ENCODE data around the gene SLC25A18.

Gene SLC25A18

DNA sequence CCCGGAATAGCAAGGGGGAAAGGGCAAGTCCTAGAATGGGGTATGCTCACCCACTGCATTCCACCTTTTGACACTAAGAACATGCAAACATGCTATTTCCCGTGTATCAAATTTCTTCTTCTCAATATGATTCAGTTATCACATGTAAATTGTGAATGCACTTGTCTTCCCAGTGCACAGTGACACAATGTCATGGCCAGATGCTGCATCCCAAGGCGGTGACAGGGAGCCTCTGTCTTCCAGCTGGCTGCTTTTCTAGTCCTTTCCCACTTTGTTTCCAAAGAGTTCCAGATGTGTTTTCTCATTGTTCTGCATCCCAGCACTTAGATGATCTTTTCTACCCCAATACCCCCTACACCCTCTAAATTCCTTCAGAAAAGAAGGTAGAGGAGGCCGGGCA lies 12.4 kb downstream of the SLC25A18 start:
- Histone ChIP-seq H3K18ac (ENCODE audit: low read length) (no peak overlapping the region), H4K91ac (ENCODE audit: low read depth, low read length, poor library complexity) (no peak overlapping the region), H3K4me1 (ENCODE audit: control insufficient read depth in 2 of 2, insufficient read depth in 1 of 2, low read depth in 1 of 2, low read length in 2 of 2) (peaks cover 11 to 14% of the 10 kb centered on the region in 2 donors), H3K9ac (ENCODE audit: low read depth, low read length, poor library complexity) (no peak overlapping the region), H2BK15ac (ENCODE audit: low read length) (no peak overlapping the region), H3K23ac (ENCODE audit: low read depth, low read length, poor library complexity) (no peak overlapping the region), H3K79me1 (ENCODE audit: low read depth, low read length) (no peaks in the 10 kb centered on the region), H3K4me2 (ENCODE audit: insufficient read depth, low read length, poor library complexity, severe bottlenecking) (no peak overlapping the region), H3K14ac (ENCODE audit: low read length) (no peak overlapping the region), H3K36me3 (replicated peaks in 1 of 2; ENCODE audit: control insufficient read depth in 2 of 2, insufficient read depth in 2 of 2, low read length in 2 of 2) (no peaks in the 10 kb centered on the region), H2BK120ac (ENCODE audit: low read depth, low read length) (no peak overlapping the region), H2AK5ac (ENCODE audit: low read depth, low read length) (no peak overlapping the region), H3K4ac (ENCODE audit: low read length) (no peak overlapping the region), H3K27me3 (ENCODE audit: control insufficient read depth in 3 of 3, insufficient read depth in 3 of 3, low read depth in 1 of 3, low read length in 3 of 3) (no peaks in the 10 kb centered on the region), H4K8ac (ENCODE audit: low read depth, low read length) (no peak overlapping the region), H2BK12ac (ENCODE audit: low read length) (no peak overlapping the region), H3K27ac (replicated peaks; ENCODE audit: low read length) (no peak overlapping the region), H2AFZ (ENCODE audit: low read length) (no peak overlapping the region), H2BK5ac (ENCODE audit: low read length) (no peak overlapping the region), H3K4me3 (ENCODE audit: low read length in 2 of 2) (no peak overlapping the region), H3K9me3 (replicated peaks in 1 of 2; ENCODE audit: control insufficient read depth in 2 of 2, insufficient read depth in 1 of 2, low read depth in 1 of 2, low read length in 2 of 2) (no peaks in the 10 kb centered on the region)
- no peak for DNase-seq (ENCODE audit: low spot score)
- WGBS, 2 donors (ENCODE audit: extremely low coverage in 2 of 2, insufficient read length in 2 of 2, insufficient replicate concordance in 1 of 2), result no CpG with 5 or more reads among the region's 4 CpGs

DNA sequence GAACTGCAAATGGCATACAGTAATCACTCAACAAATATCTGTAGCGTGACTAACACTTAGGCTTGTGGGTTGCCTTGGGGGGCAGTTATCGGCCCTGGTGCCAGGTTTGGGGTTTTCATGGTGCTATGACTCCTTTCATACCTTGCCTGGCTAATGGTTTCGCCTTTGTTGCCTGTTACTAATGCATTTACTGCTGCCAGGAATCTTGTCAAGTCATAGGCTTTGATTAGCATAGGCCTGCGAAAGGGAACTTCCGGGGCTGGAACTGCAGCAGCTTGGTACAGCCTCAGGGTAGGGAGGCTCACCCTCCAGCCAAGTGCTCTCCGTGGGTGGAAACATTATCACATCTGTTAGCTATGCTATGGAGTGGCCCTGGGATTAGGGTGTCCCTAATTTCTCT lies 13.2 kb downstream of the SLC25A18 start:
- H2AK5ac ChIP-seq (ENCODE audit: low read depth, low read length), result no peak overlapping the region
- H4K8ac ChIP-seq (ENCODE audit: low read depth, low read length), result no peak overlapping the region
- H3K4me3 ChIP-seq (ENCODE audit: low read length in 2 of 2), result no peak overlapping the region
- H3K27ac ChIP-seq (replicated peaks; ENCODE audit: low read length), result no peak overlapping the region
- no peak overlapping the region for H2BK120ac ChIP-seq (ENCODE audit: low read depth, low read length)
- H3K23ac ChIP-seq (ENCODE audit: low read depth, low read length, poor library complexity), result no peak overlapping the region
- H3K4ac ChIP-seq (ENCODE audit: low read length), result no peak overlapping the region
- no peak overlapping the region for H3K4me2 ChIP-seq (ENCODE audit: insufficient read depth, low read length, poor library complexity, severe bottlenecking)
- no peaks in the 10 kb centered on the region for H3K79me1 ChIP-seq (ENCODE audit: low read depth, low read length)
- no peaks in the 10 kb centered on the region for H3K27me3 ChIP-seq (ENCODE audit: control insufficient read depth in 3 of 3, insufficient read depth in 3 of 3, low read depth in 1 of 3, low read length in 3 of 3)
- H2BK15ac ChIP-seq (ENCODE audit: low read length), result no peak overlapping the region
- H3K18ac ChIP-seq (ENCODE audit: low read length), result no peak overlapping the region
- H3K9me3 ChIP-seq (replicated peaks in 1 of 2; ENCODE audit: control insufficient read depth in 2 of 2, insufficient read depth in 1 of 2, low read depth in 1 of 2, low read length in 2 of 2), result no peaks in the 10 kb centered on the region
- no CpG with 5 or more reads among the region's 6 CpGs for WGBS, 2 donors (ENCODE audit: extremely low coverage in 2 of 2, insufficient read length in 2 of 2, insufficient replicate concordance in 1 of 2)
- H3K4me1 ChIP-seq (ENCODE audit: control insufficient read depth in 2 of 2, insufficient read depth in 1 of 2, low read depth in 1 of 2, low read length in 2 of 2), result peaks cover 8 to 11% of the 10 kb centered on the region in 2 donors
- no peak for DNase-seq (ENCODE audit: low spot score)
- H4K91ac ChIP-seq (ENCODE audit: low read depth, low read length, poor library complexity), result no peak overlapping the region
- H3K9ac ChIP-seq (ENCODE audit: low read depth, low read length, poor library complexity), result no peak overlapping the region
- no peak overlapping the region for H2BK5ac ChIP-seq (ENCODE audit: low read length)
- no peak overlapping the region for H3K14ac ChIP-seq (ENCODE audit: low read length)
- no peaks in the 10 kb centered on the region for H3K36me3 ChIP-seq (replicated peaks in 1 of 2; ENCODE audit: control insufficient read depth in 2 of 2, insufficient read depth in 2 of 2, low read length in 2 of 2)
- H2BK12ac ChIP-seq (ENCODE audit: low read length), result no peak overlapping the region
- peak overlapping the region; percentile 18 for H2AFZ ChIP-seq (ENCODE audit: low read length)

GRCh38 chr22:17578136-17578754 lies 14.9 kb downstream of the SLC25A18 start:
- Histone ChIP-seq H2AK5ac (ENCODE audit: low read depth, low read length) (no peak overlapping the region), H3K79me1 (ENCODE audit: low read depth, low read length) (no peaks in the 10 kb centered on the region), H4K8ac (ENCODE audit: low read depth, low read length) (no peak overlapping the region), H2BK15ac (ENCODE audit: low read length) (no peak overlapping the region), H2BK5ac (ENCODE audit: low read length) (no peak overlapping the region), H2BK120ac (ENCODE audit: low read depth, low read length) (no peak overlapping the region), H3K4me1 (ENCODE audit: control insufficient read depth in 2 of 2, insufficient read depth in 1 of 2, low read depth in 1 of 2, low read length in 2 of 2) (peaks cover 8 to 11% of the 10 kb centered on the region in 2 donors), H3K4ac (ENCODE audit: low read length) (no peak overlapping the region), H3K27ac (replicated peaks; ENCODE audit: low read length) (no peak overlapping the region), H4K91ac (ENCODE audit: low read depth, low read length, poor library complexity) (no peak overlapping the region), H3K9ac (ENCODE audit: low read depth, low read length, poor library complexity) (no peak overlapping the region), H2BK12ac (ENCODE audit: low read length) (no peak overlapping the region), H2AFZ (ENCODE audit: low read length) (peak overlapping the region; percentile 42), H3K23ac (ENCODE audit: low read depth, low read length, poor library complexity) (no peak overlapping the region), H3K4me2 (ENCODE audit: insufficient read depth, low read length, poor library complexity, severe bottlenecking) (no peak overlapping the region), H3K14ac (ENCODE audit: low read length) (no peak overlapping the region), H3K27me3 (ENCODE audit: control insufficient read depth in 3 of 3, insufficient read depth in 3 of 3, low read depth in 1 of 3, low read length in 3 of 3) (no peaks in the 10 kb centered on the region), H3K9me3 (replicated peaks in 1 of 2; ENCODE audit: control insufficient read depth in 2 of 2, insufficient read depth in 1 of 2, low read depth in 1 of 2, low read length in 2 of 2) (no peaks in the 10 kb centered on the region), H3K36me3 (replicated peaks in 1 of 2; ENCODE audit: control insufficient read depth in 2 of 2, insufficient read depth in 2 of 2, low read length in 2 of 2) (no peaks in the 10 kb centered on the region), H3K4me3 (ENCODE audit: low read length in 2 of 2) (no peak overlapping the region), H3K18ac (ENCODE audit: low read length) (no peak overlapping the region)
- no CpG with 5 or more reads among the region's 11 CpGs for WGBS, 2 donors (ENCODE audit: extremely low coverage in 2 of 2, insufficient read length in 2 of 2, insufficient replicate concordance in 1 of 2)
- no peak for DNase-seq (ENCODE audit: low spot score)

- WGBS, 2 donors (ENCODE audit: extremely low coverage in 2 of 2, insufficient read length in 2 of 2, insufficient replicate concordance in 1 of 2), result no CpG with 5 or more reads among the region's 14 CpGs
- H3K4me1 ChIP-seq (ENCODE audit: control insufficient read depth in 2 of 2, insufficient read depth in 1 of 2, low read depth in 1 of 2, low read length in 2 of 2), result peaks cover 5 to 11% of the 10 kb centered on the region in 2 donors
Measured at GRCh38 chr22:17579535-17579981, 16.3 kb downstream of the SLC25A18 start.

More at GRCh38 chr22:17579535-17579981, 16.3 kb downstream of the SLC25A18 start:
- H2AFZ ChIP-seq (ENCODE audit: low read length), result peak overlapping the region; percentile 75
- no peaks in the 10 kb centered on the region for H3K9me3 ChIP-seq (replicated peaks in 1 of 2; ENCODE audit: control insufficient read depth in 2 of 2, insufficient read depth in 1 of 2, low read depth in 1 of 2, low read length in 2 of 2)
- no peak overlapping the region for H2BK15ac ChIP-seq (ENCODE audit: low read length)
- H2BK5ac ChIP-seq (ENCODE audit: low read length), result no peak overlapping the region
- no peak overlapping the region for H3K9ac ChIP-seq (ENCODE audit: low read depth, low read length, poor library complexity)
- H2AK5ac ChIP-seq (ENCODE audit: low read depth, low read length), result no peak overlapping the region
- no peaks in the 10 kb centered on the region for H3K79me1 ChIP-seq (ENCODE audit: low read depth, low read length)
- no peak overlapping the region for H3K4me3 ChIP-seq (ENCODE audit: low read length in 2 of 2)
- no peak for DNase-seq (ENCODE audit: low spot score)
- H3K27ac ChIP-seq (replicated peaks; ENCODE audit: low read length), result no peak overlapping the region
- H3K18ac ChIP-seq (ENCODE audit: low read length), result no peak overlapping the region
- H4K91ac ChIP-seq (ENCODE audit: low read depth, low read length, poor library complexity), result no peak overlapping the region
- H3K23ac ChIP-seq (ENCODE audit: low read depth, low read length, poor library complexity), result no peak overlapping the region
- no peak overlapping the region for H4K8ac ChIP-seq (ENCODE audit: low read depth, low read length)
- H3K36me3 ChIP-seq (replicated peaks in 1 of 2; ENCODE audit: control insufficient read depth in 2 of 2, insufficient read depth in 2 of 2, low read length in 2 of 2), result no peaks in the 10 kb centered on the region
- H2BK12ac ChIP-seq (ENCODE audit: low read length), result no peak overlapping the region
- H2BK120ac ChIP-seq (ENCODE audit: low read depth, low read length), result no peak overlapping the region
- no peak overlapping the region for H3K14ac ChIP-seq (ENCODE audit: low read length)
- no peak overlapping the region for H3K4me2 ChIP-seq (ENCODE audit: insufficient read depth, low read length, poor library complexity, severe bottlenecking)
- H3K4ac ChIP-seq (ENCODE audit: low read length), result no peak overlapping the region
- no peaks in the 10 kb centered on the region for H3K27me3 ChIP-seq (ENCODE audit: control insufficient read depth in 3 of 3, insufficient read depth in 3 of 3, low read depth in 1 of 3, low read length in 3 of 3)
